IPS DF 6.9 (cell line): ENCODE results near the gene PRKN.

Experiments used
- DNase-seq: peaks from one replicate; pipeline ENCODE4 v3.0.0-alpha.2; 2013; ENCODE audit warnings: low read depth, low spot score
- H3K27ac ChIP-seq: one replicate; pipeline ENCODE4 v1.5.1; 2013; ENCODE audit warnings: low read length, control low read depth
- H3K27me3 ChIP-seq: 2 replicates; pipeline ENCODE4 v1.6.1; 2013; ENCODE audit warnings: mild to moderate bottlenecking, low read length; ENCODE audit not compliant: control insufficient read depth, insufficient read depth
- H3K36me3 ChIP-seq: 2 replicates; pipeline ENCODE4 v1.6.1; 2013; ENCODE audit warnings: low read length; ENCODE audit not compliant: control insufficient read depth, insufficient read depth
- H3K4me1 ChIP-seq: 2 replicates; pipeline ENCODE4 v1.6.1; 2013; ENCODE audit warnings: low read length; ENCODE audit not compliant: control insufficient read depth, insufficient read depth
- H3K4me3 ChIP-seq: 2 replicates; pipeline ENCODE4 v1.5.1; 2013; ENCODE audit warnings: mild to moderate bottlenecking, low read length
- H3K9me3 ChIP-seq: 2 replicates; pipeline ENCODE4 v1.6.1; 2013; ENCODE audit warnings: low read length, inconsistent platforms; ENCODE audit not compliant: control insufficient read depth, insufficient read depth
- WGBS: extraction: QIAGEN DNeasy Blood & Tissue Kit; methylation state at CpG from one replicate; pipeline ENCODE4 v1.1.7; 2013; ENCODE audit warnings: mixed read lengths, missing lambda C conversion rate; ENCODE audit not compliant: insufficient read length, insufficient coverage; 5-methylcytosine and 5-hydroxymethylcytosine counted together

Gene PRKN

DNA sequence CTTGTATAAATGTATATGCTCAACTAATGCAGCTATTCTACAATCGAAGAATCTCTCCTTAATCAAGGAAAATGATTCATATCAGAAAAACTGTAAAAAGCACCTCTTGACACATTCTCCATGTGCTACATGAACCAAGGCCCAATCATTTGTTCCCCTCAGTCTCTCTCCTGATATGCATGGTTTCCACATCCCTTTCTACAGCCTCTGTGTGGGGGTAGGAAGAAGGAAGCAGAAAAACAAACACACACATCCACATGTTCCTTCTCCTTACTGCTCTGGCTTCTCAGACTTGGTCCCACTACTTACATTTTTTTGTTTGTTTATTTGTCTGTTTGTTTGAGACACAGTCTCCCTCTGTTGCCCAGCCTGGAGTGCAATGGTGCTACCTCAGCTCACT lies 510.5 kb downstream of the PRKN start:
- H3K4me3 ChIP-seq, result no peak overlapping the region
- no peaks in the 10 kb centered on the region for H3K27me3 ChIP-seq
- no peak for DNase-seq
- H3K27ac ChIP-seq, result no peak overlapping the region
- H3K4me1 ChIP-seq, result no peaks in the 10 kb centered on the region
- H3K36me3 ChIP-seq, result no peaks in the 10 kb centered on the region
- WGBS, result no CpG with 5 or more reads among the region's 1 CpG
- H3K9me3 ChIP-seq, result no peaks in the 10 kb centered on the region

GRCh38 chr6:162211777-162212176 lies 515.8 kb downstream of the PRKN start:
- Histone ChIP-seq H3K27ac (no peak overlapping the region), H3K9me3 (no peaks in the 10 kb centered on the region), H3K4me3 (no peak overlapping the region), H3K36me3 (no peaks in the 10 kb centered on the region), H3K4me1 (peaks cover 2% of the 10 kb centered on the region; the same call in 1 of the 2 replicates), H3K27me3 (no peaks in the 10 kb centered on the region)
- no peak for DNase-seq
- WGBS, result no CpG with 5 or more reads among the region's 1 CpG

DNA sequence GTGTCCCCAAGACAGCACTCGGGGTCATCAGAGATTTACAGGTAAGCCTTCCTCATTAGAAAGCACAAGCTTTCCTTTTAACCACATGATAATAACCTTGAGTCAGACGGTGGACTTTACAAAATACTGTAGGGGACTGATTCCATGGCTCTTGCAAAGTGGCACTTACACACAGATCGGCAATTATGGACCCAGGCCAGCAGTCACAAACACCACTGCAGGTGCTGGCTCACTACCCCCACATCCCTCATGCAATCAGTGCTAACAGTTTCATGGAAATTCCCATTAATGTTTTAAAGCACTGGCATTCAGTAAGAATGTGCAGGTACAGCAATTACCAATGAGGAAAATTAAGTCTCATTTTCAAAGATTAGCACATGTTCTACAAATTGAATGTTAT lies 516.5 kb downstream of the PRKN start:
- no CpG with 5 or more reads among the region's 3 CpGs for WGBS
- Histone ChIP-seq H3K4me1 (peaks cover 2% of the 10 kb centered on the region; the same call in 1 of the 2 replicates), H3K9me3 (no peaks in the 10 kb centered on the region), H3K36me3 (no peaks in the 10 kb centered on the region), H3K27ac (no peak overlapping the region), H3K27me3 (no peaks in the 10 kb centered on the region), H3K4me3 (no peak overlapping the region)
- DNase-seq, result no peak

DNA sequence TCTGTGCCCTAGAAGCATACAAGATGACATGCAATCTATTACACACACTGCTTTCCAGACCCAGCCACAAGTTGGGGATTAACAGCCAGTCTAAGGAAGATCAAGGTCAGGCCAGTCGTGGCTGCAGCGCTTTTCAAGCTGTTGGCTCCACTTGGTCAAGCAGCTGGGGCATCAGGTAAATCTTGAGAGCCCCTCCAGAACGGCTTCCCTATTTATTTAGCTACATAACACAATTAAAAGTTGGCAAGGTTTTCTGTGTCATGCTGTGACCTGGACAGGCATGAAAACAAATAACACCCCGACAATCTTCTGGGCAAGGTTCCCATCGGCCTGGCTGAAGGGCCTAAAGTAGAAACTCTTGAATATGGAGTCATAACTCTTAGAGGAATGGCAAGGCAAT lies 524.3 kb downstream of the PRKN start:
- H3K27me3 ChIP-seq, result no peaks in the 10 kb centered on the region
- no peak overlapping the region for H3K27ac ChIP-seq
- DNase-seq, result no peak
- H3K9me3 ChIP-seq, result no peaks in the 10 kb centered on the region
- H3K4me3 ChIP-seq, result no peak overlapping the region
- no peaks in the 10 kb centered on the region for H3K4me1 ChIP-seq
- no peaks in the 10 kb centered on the region for H3K36me3 ChIP-seq
- no CpG with 5 or more reads among the region's 5 CpGs for WGBS

DNA sequence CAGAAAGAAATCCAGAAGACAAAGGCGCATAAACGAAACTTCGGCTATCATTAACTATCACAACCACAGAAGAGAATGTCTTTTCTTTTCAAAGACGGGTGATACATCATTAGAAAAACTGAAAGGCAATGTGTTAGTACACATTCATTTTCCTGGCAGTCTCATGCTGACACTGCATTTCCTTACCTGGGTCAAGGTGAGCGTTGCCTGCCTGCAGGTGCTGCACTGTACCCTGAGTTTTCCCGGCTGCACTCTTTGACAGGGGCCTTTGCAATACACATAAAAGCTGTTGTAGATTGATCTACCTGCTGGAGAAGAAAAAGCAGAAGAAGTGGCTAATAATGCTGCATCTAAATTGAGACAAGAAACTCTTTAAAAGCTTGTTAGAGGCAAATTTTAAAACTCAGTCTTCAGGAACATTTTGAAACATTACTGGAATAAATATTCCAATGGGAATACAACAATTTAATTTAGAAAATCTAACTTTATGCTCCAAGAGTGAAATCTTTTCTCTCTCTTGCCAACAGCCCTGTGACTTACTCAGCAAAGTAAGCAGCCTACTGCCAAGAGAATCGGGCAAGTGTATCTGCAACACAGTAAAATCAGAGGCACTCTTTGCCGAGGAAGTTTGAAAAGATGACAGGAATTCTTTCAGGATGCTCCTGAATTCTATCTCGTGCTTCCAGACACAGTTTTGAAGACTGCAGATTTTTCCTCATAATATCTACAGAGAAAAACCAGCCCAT lies 526.4 kb downstream of the PRKN start:
- WGBS, result no CpG with 5 or more reads among the region's 9 CpGs
- no peaks in the 10 kb centered on the region for H3K27me3 ChIP-seq
- no peaks in the 10 kb centered on the region for H3K9me3 ChIP-seq
- no peak overlapping the region for H3K4me3 ChIP-seq
- H3K36me3 ChIP-seq, result no peaks in the 10 kb centered on the region
- H3K27ac ChIP-seq, result no peak overlapping the region
- no peak for DNase-seq
- H3K4me1 ChIP-seq, result 0 out of 2 replicates have a peak, but pooled peaks cover 1% of the 10 kb centered on the region

- WGBS, result no CpG with 5 or more reads among the region's 9 CpGs
- no peak for DNase-seq
- H3K9me3 ChIP-seq, result no peaks in the 10 kb centered on the region
- H3K4me3 ChIP-seq, result no peak overlapping the region
- no peaks in the 10 kb centered on the region for H3K27me3 ChIP-seq
- H3K4me1 ChIP-seq, result 0 out of 2 replicates have a peak, but pooled peaks cover 1% of the 10 kb centered on the region
- H3K27ac ChIP-seq, result no peak overlapping the region
- H3K36me3 ChIP-seq, result no peaks in the 10 kb centered on the region
These were observed 527.5 kb downstream of the PRKN start for GRCh38 chr6:162200041-162200440.

DNA sequence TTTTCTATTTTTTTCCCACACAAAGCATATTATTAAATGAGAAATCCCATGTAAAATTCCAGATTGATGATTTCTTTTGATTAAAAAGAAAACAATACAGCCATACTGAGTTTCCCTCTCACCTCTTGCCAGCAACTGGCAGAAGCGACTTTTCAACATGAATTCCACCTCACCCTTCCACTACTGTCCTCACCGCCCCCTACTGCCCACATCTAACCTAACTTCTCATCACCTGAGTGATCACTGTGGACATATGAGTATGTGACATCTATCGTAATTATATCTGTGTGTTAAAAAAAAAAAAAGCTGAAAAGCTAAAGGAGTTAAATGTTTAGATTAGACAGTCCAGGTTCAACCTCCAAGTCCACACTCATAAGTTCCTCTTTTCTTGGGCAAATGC lies 528.6 kb downstream of the PRKN start:
- H3K4me3 ChIP-seq, result no peak overlapping the region
- H3K27ac ChIP-seq, result no peak overlapping the region
- no peak for DNase-seq
- H3K4me1 ChIP-seq, result 0 out of 2 replicates have a peak, but pooled peaks cover 1% of the 10 kb centered on the region
- H3K27me3 ChIP-seq, result no peaks in the 10 kb centered on the region
- WGBS, result no CpG with 5 or more reads among the region's 3 CpGs
- no peaks in the 10 kb centered on the region for H3K9me3 ChIP-seq
- H3K36me3 ChIP-seq, result no peaks in the 10 kb centered on the region

DNA sequence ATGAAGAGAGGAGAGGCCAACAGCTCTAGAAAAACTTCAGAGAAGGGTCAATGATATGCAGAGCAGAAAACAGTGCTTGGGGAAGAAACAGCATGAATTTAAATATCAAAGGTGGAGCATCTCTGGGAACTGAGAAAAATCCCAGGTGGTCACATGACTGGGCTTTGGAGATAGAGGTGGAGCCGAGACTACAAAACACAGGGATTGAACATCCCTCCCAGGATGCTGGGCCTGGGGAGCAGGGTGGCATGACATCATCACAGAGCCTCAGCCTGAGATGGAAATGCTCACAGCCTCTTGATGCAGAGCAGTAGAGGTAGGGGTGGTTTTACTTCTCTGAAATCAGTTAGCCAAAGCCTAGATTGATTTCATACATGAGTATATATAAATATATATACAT lies 529.5 kb downstream of the PRKN start:
- Histone ChIP-seq H3K4me3 (no peak overlapping the region), H3K9me3 (no peaks in the 10 kb centered on the region), H3K4me1 (0 out of 2 replicates have a peak, but pooled peaks cover 1% of the 10 kb centered on the region), H3K36me3 (no peaks in the 10 kb centered on the region), H3K27ac (no peak overlapping the region), H3K27me3 (no peaks in the 10 kb centered on the region)
- WGBS, result no CpG with 5 or more reads among the region's 1 CpG
- no peak for DNase-seq

- H3K4me3 ChIP-seq, result no peak overlapping the region
- H3K4me1 ChIP-seq, result 0 out of 2 replicates have a peak, but pooled peaks cover 1% of the 10 kb centered on the region
- DNase-seq, result no peak
- H3K27ac ChIP-seq, result no peak overlapping the region
- no peaks in the 10 kb centered on the region for H3K27me3 ChIP-seq
- no peaks in the 10 kb centered on the region for H3K9me3 ChIP-seq
- no CpG with 5 or more reads among the region's 2 CpGs for WGBS
- H3K36me3 ChIP-seq, result no peaks in the 10 kb centered on the region
These were observed 532.1 kb downstream of the PRKN start for GRCh38 chr6:162195441-162195840.

DNA sequence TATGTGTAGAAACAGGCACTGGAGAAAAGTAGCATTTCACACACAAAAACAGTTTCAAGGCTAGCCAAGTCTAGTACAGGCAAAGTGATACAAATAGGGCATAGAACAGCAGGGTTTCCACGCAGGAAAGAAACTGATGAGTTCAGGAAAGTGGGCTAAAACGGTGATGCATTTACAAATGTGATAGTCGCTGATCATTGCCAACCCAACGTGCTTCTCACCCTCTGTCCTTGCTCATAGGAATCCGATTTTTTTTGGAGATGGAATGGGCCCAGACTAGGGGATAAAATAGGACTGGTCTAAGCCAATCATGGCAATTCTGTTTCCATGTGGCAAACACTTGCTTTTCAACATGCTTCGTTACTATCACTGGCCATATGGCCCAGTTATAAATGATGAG lies 536.6 kb downstream of the PRKN start:
- Histone ChIP-seq H3K4me1 (no peaks in the 10 kb centered on the region), H3K36me3 (no peaks in the 10 kb centered on the region), H3K27me3 (no peaks in the 10 kb centered on the region), H3K27ac (no peak overlapping the region), H3K4me3 (no peak overlapping the region), H3K9me3 (no peaks in the 10 kb centered on the region)
- no peak for DNase-seq
- no CpG with 5 or more reads among the region's 6 CpGs for WGBS
